Fibroblast of lung (primary cell): Measurements from ENCODE around the gene KCNT2. TPM values are rescaled to one million over a fixed set of nuclear protein-coding genes. Genes with fewer than 3 reads are reported as not detected.

ENCODE experiments used
- DNase-seq, 2 donors: peaks; one replicate each; pipeline versions ENCODE4 v3.0.0 to v3.0.0-alpha.2; 2010; ENCODE audit warnings: low read depth in 2 of 2
- H2AFZ ChIP-seq: 2 replicates; pipeline ENCODE4 v1.5.1; 2012; ENCODE audit warnings: low read length, control low read depth, inconsistent platforms
- H3K27ac ChIP-seq: 2 replicates; pipeline ENCODE4 v1.5.1; 2011; ENCODE audit warnings: low read length, control low read depth; ENCODE audit not compliant: insufficient read depth
- H3K27me3 ChIP-seq: 2 replicates; pipeline ENCODE4 v1.5.1; 2011; ENCODE audit warnings: mild to moderate bottlenecking, low read length; ENCODE audit not compliant: control insufficient read depth, insufficient read depth
- H3K36me3 ChIP-seq: 2 replicates; pipeline ENCODE4 v1.5.1; 2011; ENCODE audit warnings: low read length; ENCODE audit not compliant: control insufficient read depth, insufficient read depth
- H3K4me1 ChIP-seq: 2 replicates; pipeline ENCODE4 v1.5.1; 2011; ENCODE audit warnings: low read length; ENCODE audit not compliant: control insufficient read depth, insufficient read depth; ENCODE audit errors: extremely low read depth
- H3K4me2 ChIP-seq: 2 replicates; pipeline ENCODE4 v1.5.1; 2011; ENCODE audit warnings: low read length, control low read depth; ENCODE audit not compliant: insufficient read depth; ENCODE audit errors: extremely low read depth
- H3K4me3 ChIP-seq, 4 experiments: fragments of 200-600 bp in 1 of 4; sonication (generic) in 1 of 4; replicated peaks in 1 of 4; 2 replicates each; pipeline ENCODE4 v1.5.1; 2011 to 2016; ENCODE audit warnings: low read length in 4 of 4, low read depth in 3 of 4, mild to moderate bottlenecking in 3 of 4, control low read depth in 2 of 4, inconsistent platforms in 1 of 4, mixed read lengths in 1 of 4; ENCODE audit not compliant: insufficient read depth in 1 of 4; ENCODE audit errors: control extremely low read depth in 1 of 4
- H3K79me2 ChIP-seq: 2 replicates; pipeline ENCODE4 v1.5.1; 2012; ENCODE audit warnings: mild to moderate bottlenecking, low read length, inconsistent platforms; ENCODE audit not compliant: control insufficient read depth, insufficient read depth
- H3K9ac ChIP-seq: 2 replicates; pipeline ENCODE4 v1.5.1; 2011; ENCODE audit warnings: mild to moderate bottlenecking, low read length, control low read depth; ENCODE audit not compliant: insufficient read depth
- H3K9me3 ChIP-seq: 2 replicates; pipeline ENCODE4 v1.5.1; 2012; ENCODE audit warnings: low read depth, low read length; ENCODE audit not compliant: control insufficient read depth, insufficient read depth
- H4K20me1 ChIP-seq: 2 replicates; pipeline ENCODE4 v1.5.1; 2011; ENCODE audit warnings: low read length; ENCODE audit not compliant: control insufficient read depth, insufficient read depth; ENCODE audit errors: extremely low read depth
- EZH2 ChIP-seq: IDR thresholded peaks from 2 replicates; pipeline ENCODE4 v1.5.1; 2012; ENCODE audit warnings: low read length, control low read depth, mild to moderate bottlenecking; ENCODE audit errors: missing control alignments
- polyA minus RNA-seq: library from RNA; depleted of rRNA, polyadenylated mRNA; stranded (reverse); fragments of >200 nt; gene quantifications from 2 replicates; pipeline ENCODE4 v1.2.3, GENCODE V29; 2011; ENCODE audit warnings: low replicate concordance
- polyA plus RNA-seq, 2 donors: library from polyadenylated mRNA; depleted of rRNA in 1 of 2; stranded (reverse) in 1 of 2; unstranded in 1 of 2; fragments of >200 nt; gene quantifications; 2 replicates each; pipeline ENCODE4 v1.2.1, GENCODE V29; 2011 to 2012; ENCODE audit warnings: missing spikeins in 1 of 2
- total RNA-seq: library from RNA; depleted of rRNA; stranded (reverse); fragments of >200 nt; gene quantifications from 2 replicates; pipeline ENCODE4 v1.2.1, GENCODE V29; 2014
- TF ChIP-seq, protein P1 (sequence below), 2 donors: IDR thresholded peaks in 1 of 2; conservative IDR thresholded peaks in 1 of 2; 1 replicate in 1 of 2; 2 replicates in 1 of 2; pipeline ENCODE4 v1.5.1; 2011 to 2012; ENCODE audit warnings: low read length in 2 of 2, control low read depth in 1 of 2, inconsistent platforms in 1 of 2, low read depth in 1 of 2, mild to moderate bottlenecking in 1 of 2

KCNT2 gene
- total RNA-seq: 6.4 and 8.1 TPM in 2 replicates
- polyA plus RNA-seq: 0.87 and 0.96 TPM in 2 replicates
- 0.58 and 0.59 TPM in 2 replicates for polyA plus RNA-seq (2012)
- polyA minus RNA-seq: 1.0 and 1.1 TPM in 2 replicates

GRCh38 chr1:196608390-196609369 lies at the start of gene KCNT2:
KCNT2 (minus strand) TSS chr1:196608440; CDS start chr1:196608309, 131 bp downstream.
- Histone ChIP-seq H3K9ac (no peak within 1 kb of the TSS), H4K20me1 (no peaks in the 10 kb centered on the region), H3K4me1 (peaks cover 3% of the 10 kb centered on the region), H3K27ac (no peak within 1 kb of the TSS), H3K4me2 (peak within 1 kb of the TSS; percentile 88), H2AFZ (peak within 1 kb of the TSS; percentile 63), H3K9me3 (no peaks in the 10 kb centered on the region), H3K27me3 (no peaks in the 10 kb centered on the region), H3K36me3 (no peaks in the 10 kb centered on the region), H3K4me3 (peak within 1 kb of the TSS; percentile 37 to 98 (median 66)), H3K79me2 (no peaks in the 10 kb centered on the region)
- DNase-seq: peak; percentile 71 to 88
- no peak for TF ChIP-seq EZH2
- TF ChIP-seq, protein P1, sequence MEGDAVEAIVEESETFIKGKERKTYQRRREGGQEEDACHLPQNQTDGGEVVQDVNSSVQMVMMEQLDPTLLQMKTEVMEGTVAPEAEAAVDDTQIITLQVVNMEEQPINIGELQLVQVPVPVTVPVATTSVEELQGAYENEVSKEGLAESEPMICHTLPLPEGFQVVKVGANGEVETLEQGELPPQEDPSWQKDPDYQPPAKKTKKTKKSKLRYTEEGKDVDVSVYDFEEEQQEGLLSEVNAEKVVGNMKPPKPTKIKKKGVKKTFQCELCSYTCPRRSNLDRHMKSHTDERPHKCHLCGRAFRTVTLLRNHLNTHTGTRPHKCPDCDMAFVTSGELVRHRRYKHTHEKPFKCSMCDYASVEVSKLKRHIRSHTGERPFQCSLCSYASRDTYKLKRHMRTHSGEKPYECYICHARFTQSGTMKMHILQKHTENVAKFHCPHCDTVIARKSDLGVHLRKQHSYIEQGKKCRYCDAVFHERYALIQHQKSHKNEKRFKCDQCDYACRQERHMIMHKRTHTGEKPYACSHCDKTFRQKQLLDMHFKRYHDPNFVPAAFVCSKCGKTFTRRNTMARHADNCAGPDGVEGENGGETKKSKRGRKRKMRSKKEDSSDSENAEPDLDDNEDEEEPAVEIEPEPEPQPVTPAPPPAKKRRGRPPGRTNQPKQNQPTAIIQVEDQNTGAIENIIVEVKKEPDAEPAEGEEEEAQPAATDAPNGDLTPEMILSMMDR (conservative IDR thresholded peaks at IDR 0.05 in 1 of 2, IDR thresholded peaks at IDR 0.05 in 1 of 2; ENCODE audit: low read depth in 1 of 2, low read length in 2 of 2): no peak

DNA sequence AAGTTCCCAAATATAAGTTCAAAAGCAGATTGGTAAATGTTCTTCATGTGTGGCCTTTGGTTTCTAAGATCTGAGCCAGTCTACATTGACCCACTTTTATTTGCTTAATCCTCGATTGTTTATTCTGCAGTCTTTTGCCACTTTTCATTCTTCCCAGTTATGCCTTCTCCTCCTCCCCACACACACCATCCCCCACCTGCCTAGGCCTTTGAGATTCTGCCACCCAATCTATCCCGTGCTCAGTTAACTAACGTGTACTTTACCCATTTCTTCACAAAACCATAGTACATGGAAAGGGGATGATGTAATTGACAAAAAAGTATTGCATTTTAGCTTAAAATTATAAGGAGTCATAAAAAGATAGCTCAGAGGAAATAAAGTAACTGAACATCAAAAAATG lies 47.3 kb upstream of the KCNT2 start:
- no peak overlapping the region for H3K4me3 ChIP-seq
- H3K9me3 ChIP-seq: no peaks in the 10 kb centered on the region
- TF ChIP-seq EZH2: no peak
- TF ChIP-seq, protein P1 (conservative IDR thresholded peaks at IDR 0.05 in 1 of 2, IDR thresholded peaks at IDR 0.05 in 1 of 2; ENCODE audit: low read depth in 1 of 2, low read length in 2 of 2): no peak
- no peak overlapping the region for H3K27ac ChIP-seq
- no peaks in the 10 kb centered on the region for H3K4me1 ChIP-seq
- DNase-seq: no peak
- H3K36me3 ChIP-seq: no peaks in the 10 kb centered on the region
- H4K20me1 ChIP-seq: no peaks in the 10 kb centered on the region
- no peaks in the 10 kb centered on the region for H3K79me2 ChIP-seq
- H3K4me2 ChIP-seq: peak overlapping the region; percentile 40
- no peaks in the 10 kb centered on the region for H3K27me3 ChIP-seq
- H2AFZ ChIP-seq: peak overlapping the region; percentile 24
- H3K9ac ChIP-seq: no peak overlapping the region

- Histone ChIP-seq H4K20me1 (no peaks in the 10 kb centered on the region), H3K36me3 (no peaks in the 10 kb centered on the region), H3K79me2 (no peaks in the 10 kb centered on the region), H3K9me3 (no peaks in the 10 kb centered on the region), H3K4me2 (peak overlapping the region; percentile 48), H3K4me3 (no peak overlapping the region), H2AFZ (no peak overlapping the region), H3K9ac (no peak overlapping the region), H3K27ac (no peak overlapping the region), H3K27me3 (no peaks in the 10 kb centered on the region), H3K4me1 (no peaks in the 10 kb centered on the region)
- TF ChIP-seq, protein P1 (conservative IDR thresholded peaks at IDR 0.05 in 1 of 2, IDR thresholded peaks at IDR 0.05 in 1 of 2; ENCODE audit: low read depth in 1 of 2, low read length in 2 of 2): no peak
- TF ChIP-seq EZH2: no peak
- no peak for DNase-seq
These were observed 46.8 kb upstream of the KCNT2 start for GRCh38 chr1:196655071-196655470.
